NCI-H2196 treated with DMSO at 0.1 percent for 48 hours (cell line): ENCODE data around the gene TUNAR.
A peak's percentile ranks its signal among the peaks of the same experiment; 100 is the strongest.

ENCODE experiments used
- DNase-seq: peaks from one replicate; lab custom pipeline; 2025; ENCODE audit not compliant: unreplicated experiment; lab: John Stamatoyannopoulos, UW

TUNAR gene

GRCh38 chr14:95871531-95871930 lies 5.1 kb upstream of the TUNAR start:
- peak; percentile 66 for DNase-seq

- DNase-seq = no peak
Measured at GRCh38 chr14:95872777-95873176, 3.9 kb upstream of the TUNAR start.

DNA sequence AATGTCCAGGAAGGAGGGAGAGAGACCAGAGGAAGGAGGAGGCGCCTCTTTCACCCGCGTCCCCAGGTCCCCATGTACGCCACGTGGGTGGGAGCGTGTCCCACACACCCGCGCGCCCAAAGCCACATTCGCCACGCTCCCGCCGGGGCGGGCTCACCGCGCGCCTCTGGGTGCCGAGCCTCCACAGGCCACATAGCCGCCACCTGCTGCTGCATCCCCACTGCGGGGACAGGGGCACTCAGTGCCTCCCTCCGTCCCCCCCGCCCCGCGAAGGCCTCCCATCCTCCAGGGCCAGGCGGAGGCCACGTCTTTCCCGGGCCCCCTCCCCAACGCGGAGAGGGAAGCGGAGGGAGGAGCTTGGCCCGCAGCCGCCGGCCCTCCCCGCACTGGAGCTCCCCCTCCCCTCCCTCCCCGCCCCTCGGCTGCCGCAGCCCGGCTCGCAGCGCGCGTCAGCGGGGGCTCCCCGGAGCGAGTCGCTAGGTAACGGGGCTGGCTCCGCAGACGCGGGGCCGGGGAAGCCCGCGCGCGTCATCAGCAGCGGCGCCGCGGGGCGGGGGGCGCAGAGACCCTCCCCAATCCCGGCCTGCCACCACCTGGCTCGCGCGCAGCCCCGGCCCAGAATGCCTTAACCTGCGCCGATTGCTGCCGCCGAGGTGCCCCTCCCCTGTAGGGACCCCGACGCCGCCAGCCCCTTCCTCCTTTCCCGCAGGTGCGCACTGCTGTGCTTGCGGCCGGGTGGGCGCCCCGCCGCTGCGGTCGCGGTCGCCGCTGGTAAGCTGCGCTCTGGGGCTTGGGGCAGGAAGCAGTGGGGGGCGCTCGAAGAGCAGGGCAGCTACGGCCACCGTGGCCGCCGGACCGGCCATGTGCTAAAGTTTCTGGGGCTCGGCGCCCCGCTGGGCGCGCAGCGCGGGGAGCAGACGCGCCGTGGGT lies 536 bp upstream of the TUNAR start:
- DNase-seq = no peak

DNA sequence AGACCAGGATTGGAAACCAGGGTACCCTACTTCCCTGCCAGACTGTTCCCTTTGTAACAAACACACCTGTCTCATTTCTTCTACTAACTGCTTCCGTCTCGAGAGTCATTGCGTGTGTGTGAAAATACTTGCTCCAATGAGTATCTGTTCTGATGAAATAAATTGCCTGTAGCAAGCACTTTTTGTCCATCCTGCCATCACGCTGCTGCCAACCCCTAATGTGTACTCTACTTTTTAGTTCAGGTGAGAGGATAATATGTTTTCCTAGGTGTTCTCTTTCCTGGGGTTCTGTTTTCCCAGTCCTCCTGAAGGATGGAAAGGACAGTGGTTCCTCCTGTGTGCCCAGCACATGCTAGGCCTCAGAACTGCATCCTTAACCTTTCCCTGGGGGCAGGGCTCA lies 1.0 kb downstream of the TUNAR start:
- no peak for DNase-seq

DNA sequence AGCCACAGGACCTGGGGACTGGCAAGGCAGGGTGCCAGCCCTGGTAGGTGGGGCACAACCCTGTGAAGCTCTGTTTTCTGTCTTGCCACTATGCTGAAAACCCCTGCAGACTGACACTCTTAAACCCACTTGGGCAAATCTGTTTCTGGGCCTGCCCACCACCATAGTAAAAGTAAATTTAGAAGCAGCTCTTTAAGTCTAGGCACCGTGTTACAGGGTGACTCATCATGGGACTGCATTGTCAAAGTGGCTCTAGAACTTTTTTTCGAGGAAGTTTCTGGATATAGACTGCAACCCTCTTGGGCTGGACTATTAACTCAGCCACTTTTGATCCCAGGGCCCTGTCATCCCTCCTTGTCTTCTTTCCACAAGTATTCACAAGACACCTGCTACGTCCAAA lies 7.7 kb downstream of the TUNAR start:
- DNase-seq = no peak

GRCh38 chr14:95885278-95885677 lies 8.6 kb downstream of the TUNAR start:
- DNase-seq = no peak

GRCh38 chr14:95885866-95886265 lies 9.2 kb downstream of the TUNAR start:
- no peak for DNase-seq

GRCh38 chr14:95886366-95887056 lies 9.9 kb downstream of the TUNAR start:
- DNase-seq = no peak

GRCh38 chr14:95887351-95887750 lies 10.7 kb downstream of the TUNAR start:
- no peak for DNase-seq

DNA sequence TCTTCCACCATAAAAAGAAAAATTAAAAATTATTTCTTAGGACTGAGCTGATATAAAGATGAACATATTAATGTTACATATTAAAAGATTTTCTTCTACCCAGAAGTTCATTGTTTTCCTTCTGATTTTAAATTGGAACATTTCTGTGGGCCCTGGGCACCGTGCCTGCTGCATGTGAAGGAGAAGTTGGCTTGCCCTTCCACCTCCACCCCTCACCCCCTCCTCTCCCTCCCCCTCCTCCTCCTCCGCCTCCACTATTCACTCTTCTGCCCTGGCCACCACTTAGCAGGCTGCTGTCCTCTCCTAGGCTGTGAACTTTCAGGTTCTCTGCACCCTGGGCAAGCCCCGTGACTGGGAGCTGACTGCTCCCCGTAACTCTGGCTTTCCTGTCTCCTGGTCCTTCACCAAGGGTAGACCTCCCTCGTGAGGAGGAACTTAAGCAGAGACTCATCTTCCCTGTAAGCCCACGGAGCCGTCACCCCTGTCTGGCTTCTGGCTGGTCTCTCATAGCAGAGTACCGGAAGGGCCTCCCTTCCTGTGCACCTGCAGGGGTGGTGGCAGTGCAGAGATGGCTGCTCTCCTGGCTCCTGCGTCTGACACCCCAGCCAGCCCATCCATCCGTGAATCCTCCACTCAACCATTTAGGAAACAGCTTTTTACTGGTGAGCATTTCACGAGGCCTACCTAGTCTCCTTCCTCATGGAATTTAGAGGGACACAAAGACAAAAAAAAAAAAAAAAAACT lies 12.8 kb downstream of the TUNAR start:
- DNase-seq = no peak

DNA sequence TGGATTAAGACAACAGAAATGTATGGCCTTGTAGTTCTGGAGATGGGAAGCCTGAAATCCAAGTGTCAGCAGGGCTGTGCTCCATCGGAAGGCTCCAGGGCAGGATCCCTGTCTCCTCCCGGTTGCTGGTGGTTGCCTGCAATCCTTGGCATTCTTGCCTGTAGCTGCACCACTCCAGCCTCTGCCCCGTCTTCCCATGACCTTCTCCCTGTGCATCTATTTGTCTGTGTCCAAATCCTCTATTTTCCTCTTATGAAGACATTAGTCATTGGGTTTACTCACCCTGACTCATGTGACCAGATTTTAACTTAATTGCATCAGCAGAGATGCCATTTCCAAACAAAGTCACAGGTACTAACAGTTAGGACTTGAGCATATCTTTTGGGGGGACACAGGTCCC lies 15.1 kb downstream of the TUNAR start:
- DNase-seq = no peak

DNA sequence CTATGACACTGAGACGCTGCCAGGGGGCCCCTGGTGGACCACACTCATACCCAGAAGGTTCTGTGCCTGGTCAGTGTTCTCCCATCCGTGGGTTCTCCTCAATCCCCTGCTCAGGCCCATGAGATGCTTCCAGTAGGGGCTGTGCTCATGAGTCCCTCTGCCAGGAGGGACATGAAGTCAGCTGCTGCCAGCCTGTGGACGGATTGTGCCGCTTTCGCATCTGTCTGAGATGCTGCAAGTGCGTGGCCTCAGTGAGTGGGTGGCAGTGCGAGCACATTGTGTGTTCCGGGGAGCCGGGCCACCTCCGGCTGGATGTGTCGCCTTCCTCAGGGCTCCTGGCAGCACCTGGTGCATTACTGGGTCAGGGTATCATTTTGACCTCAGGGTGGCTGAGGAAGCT lies 15.5 kb downstream of the TUNAR start:
- no peak for DNase-seq

GRCh38 chr14:95895720-95896119 lies 19.1 kb downstream of the TUNAR start:
- no peak for DNase-seq

DNA sequence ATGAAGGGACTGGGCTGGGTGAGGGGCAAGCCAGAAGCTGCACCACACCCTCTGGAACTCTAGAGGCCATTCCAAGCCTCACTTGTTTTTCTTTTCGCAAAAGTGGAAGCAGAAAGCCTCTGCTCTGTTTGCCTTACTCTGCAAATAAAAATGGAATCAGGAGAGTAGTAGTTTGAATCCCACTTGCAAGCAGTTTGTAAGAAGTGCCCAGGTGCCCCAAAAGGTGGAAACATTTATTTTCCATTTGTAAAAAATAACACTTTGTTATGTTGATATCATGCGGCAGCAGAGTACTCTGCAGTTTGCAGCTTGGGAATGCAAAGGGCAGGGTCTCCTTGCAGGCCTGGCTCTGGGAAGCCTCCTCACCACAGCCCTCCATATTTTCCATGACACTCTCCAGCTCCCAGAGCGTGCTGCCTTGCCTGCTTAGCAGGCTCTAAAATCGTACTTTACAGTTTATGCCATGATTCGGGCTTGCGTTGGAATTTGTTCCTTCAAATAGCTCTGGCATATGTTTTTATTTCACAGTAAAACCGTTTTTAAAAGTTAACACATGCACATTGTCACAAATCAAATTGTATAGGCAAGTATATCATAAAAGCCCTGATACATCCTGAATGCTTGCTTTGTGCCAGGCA lies 20.0 kb downstream of the TUNAR start:
- no peak for DNase-seq

GRCh38 chr14:95897280-95897679 lies 20.6 kb downstream of the TUNAR start:
- DNase-seq = no peak

DNA sequence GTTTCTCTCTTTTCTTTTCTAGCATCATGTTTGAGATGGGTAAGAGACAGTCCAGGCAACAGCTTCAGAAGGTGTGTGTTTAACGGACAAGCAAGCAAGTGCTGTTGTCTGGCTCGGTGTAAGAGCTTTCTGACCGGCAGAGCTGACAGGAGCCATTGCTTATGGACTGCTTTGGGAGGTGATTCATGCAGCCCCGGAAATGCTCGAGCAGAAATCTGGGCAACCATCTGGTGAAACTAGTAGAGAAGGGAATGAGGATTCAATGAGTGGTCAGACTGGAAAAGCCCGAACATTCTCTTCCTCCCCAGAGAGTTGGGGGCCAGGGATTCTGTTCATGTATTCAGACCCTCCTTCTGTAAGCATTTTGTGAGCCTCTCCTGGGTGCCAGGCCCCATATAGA lies 24.4 kb downstream of the TUNAR start:
- no peak for DNase-seq

- DNase-seq = no peak
Measured at GRCh38 chr14:95902273-95902826, 25.7 kb downstream of the TUNAR start.

DNA sequence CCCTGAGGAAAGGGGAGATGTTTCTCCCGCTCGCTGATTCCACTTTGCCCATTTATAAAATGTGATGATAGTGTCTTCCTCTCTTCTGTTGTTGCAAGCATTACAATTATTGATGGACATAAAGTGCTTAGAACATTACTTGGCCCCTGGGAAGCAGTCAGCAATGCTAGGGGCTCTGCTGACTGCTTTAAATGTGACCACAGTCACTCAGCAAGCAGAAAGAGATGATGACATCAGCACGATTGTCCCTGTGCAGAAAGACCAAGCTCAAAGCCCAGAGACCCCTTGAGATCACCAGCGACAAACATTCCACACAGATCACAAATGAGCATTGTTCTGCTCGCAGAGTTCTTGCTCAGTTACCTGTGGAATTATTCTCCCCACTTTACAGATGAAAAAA lies 26.5 kb downstream of the TUNAR start:
- DNase-seq = no peak

- DNase-seq = no peak
Measured at GRCh38 chr14:95903616-95904107, 27.0 kb downstream of the TUNAR start.

DNA sequence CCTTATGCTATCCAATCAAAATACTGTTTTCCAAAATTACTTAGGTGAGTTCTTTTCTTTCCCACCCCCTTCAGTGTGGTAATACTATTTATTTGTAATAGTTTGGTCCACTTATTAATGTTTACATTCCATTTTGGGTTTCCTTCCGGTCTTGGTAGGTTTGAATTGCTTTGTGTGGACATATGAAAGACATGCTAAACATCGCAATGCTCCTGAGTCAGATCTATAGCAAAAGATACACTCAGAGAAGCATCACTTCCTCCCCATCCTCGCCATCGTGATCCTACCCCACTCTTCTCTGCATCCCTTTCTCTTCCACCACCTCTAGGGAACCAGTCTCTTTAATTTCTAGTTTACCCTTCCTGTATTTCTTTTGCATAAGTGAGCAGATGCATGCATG lies 30.0 kb downstream of the TUNAR start:
- no peak for DNase-seq

DNA sequence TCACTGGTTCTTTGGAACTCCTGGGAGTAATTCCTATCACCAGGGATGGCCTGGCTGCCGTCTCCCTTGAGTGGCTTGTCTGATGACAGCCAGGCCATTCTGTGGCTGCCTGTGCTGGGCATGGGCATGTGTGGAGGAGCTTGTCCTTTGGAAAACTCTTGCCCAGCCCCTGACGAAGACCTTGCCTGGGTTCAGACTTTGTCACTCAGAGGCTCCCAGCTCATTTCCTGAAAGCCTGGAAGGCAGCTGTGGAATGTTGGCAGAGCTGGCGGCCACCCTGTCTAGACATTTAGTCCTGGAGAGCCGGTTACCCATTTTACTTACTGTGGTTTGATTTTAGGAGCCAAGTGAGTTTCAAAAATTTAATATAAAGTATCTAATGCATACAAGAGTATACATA lies 34.0 kb downstream of the TUNAR start:
- DNase-seq = no peak
